ENCODE data around the gene SHISA4. TPM values are rescaled to one million over a fixed set of nuclear protein-coding genes. Genes with fewer than 3 reads are reported as not detected.
"Not testable (repeated sequence)": the region's sequence is repeated elsewhere in the genome, so short reads cannot be mapped to it uniquely, and the experiment has no call there.

SHISA4 gene
- 11.4 and 12.1 TPM in 2 replicates for total RNA-seq (2014; rRNA removed; shearing (Covaris generic))
- 6.2 and 14.4 TPM in 2 replicates for polyA plus RNA-seq (2014; cell fraction: nucleus; rRNA removed)

- DNase-seq (ENCODE audit: extremely low read depth, low read depth): peak; percentile 75
Observed at GRCh38 chr1:201888282-201889089, at the start of gene SHISA4. Gene SHISA4, plus strand, starts transcription at chr1:201888898. Its CDS starts 97 bp downstream, at chr1:201888995.

GRCh38 chr1:201839089-201839488 lies 49.6 kb upstream of the SHISA4 start:
- DNase-seq (ENCODE audit: extremely low read depth, low read depth): not testable (repeated sequence)

GRCh38 chr1:201840055-201840454 lies 48.6 kb upstream of the SHISA4 start:
- DNase-seq (ENCODE audit: extremely low read depth, low read depth): no peak

- no peak for DNase-seq (ENCODE audit: extremely low read depth, low read depth)
Observed at GRCh38 chr1:201840490-201840889, 48.2 kb upstream of the SHISA4 start.

GRCh38 chr1:201841265-201841912 lies 47.3 kb upstream of the SHISA4 start:
- no peak for DNase-seq (ENCODE audit: extremely low read depth, low read depth)

GRCh38 chr1:201842472-201843027 lies 46.1 kb upstream of the SHISA4 start:
- DNase-seq (ENCODE audit: extremely low read depth, low read depth): no peak

GRCh38 chr1:201845331-201846083 lies 43.2 kb upstream of the SHISA4 start:
- no peak for DNase-seq (ENCODE audit: extremely low read depth, low read depth)

- DNase-seq (ENCODE audit: extremely low read depth, low read depth): no peak
Observed at GRCh38 chr1:201847150-201847549, 41.5 kb upstream of the SHISA4 start.

GRCh38 chr1:201848230-201848629 lies 40.5 kb upstream of the SHISA4 start:
- no peak for DNase-seq (ENCODE audit: extremely low read depth, low read depth)

GRCh38 chr1:201849372-201850052 lies 39.2 kb upstream of the SHISA4 start:
- no peak for DNase-seq (ENCODE audit: extremely low read depth, low read depth)

GRCh38 chr1:201850053-201850397 lies 38.7 kb upstream of the SHISA4 start:
- no peak for DNase-seq (ENCODE audit: extremely low read depth, low read depth)

- no peak for DNase-seq (ENCODE audit: extremely low read depth, low read depth)
Observed at GRCh38 chr1:201851949-201852348, 36.7 kb upstream of the SHISA4 start.

GRCh38 chr1:201856722-201857121 lies 32.0 kb upstream of the SHISA4 start:
- not testable (repeated sequence) for DNase-seq (ENCODE audit: extremely low read depth, low read depth)

- no peak for DNase-seq (ENCODE audit: extremely low read depth, low read depth)
Observed at GRCh38 chr1:201859424-201859823, 29.3 kb upstream of the SHISA4 start.

- no peak for DNase-seq (ENCODE audit: extremely low read depth, low read depth)
Observed at GRCh38 chr1:201861448-201861847, 27.2 kb upstream of the SHISA4 start.

- DNase-seq (ENCODE audit: extremely low read depth, low read depth): no peak
Observed at GRCh38 chr1:201870397-201870796, 18.3 kb upstream of the SHISA4 start.

GRCh38 chr1:201874672-201875071 lies 14.0 kb upstream of the SHISA4 start:
- DNase-seq (ENCODE audit: extremely low read depth, low read depth): no peak

GRCh38 chr1:201876148-201876818 lies 12.4 kb upstream of the SHISA4 start:
- DNase-seq (ENCODE audit: extremely low read depth, low read depth): peak; percentile 38

GRCh38 chr1:201877877-201878401 lies 10.8 kb upstream of the SHISA4 start:
- DNase-seq (ENCODE audit: extremely low read depth, low read depth): peak; percentile 62
